ENCODE results near the gene TMEM187. TPM values are rescaled to one million over a fixed set of nuclear protein-coding genes. Genes with fewer than 3 reads are reported as not detected.

The TMEM187 gene
- total RNA-seq, 1 donor from 2014 or later = 4.3 TPM

DNA sequence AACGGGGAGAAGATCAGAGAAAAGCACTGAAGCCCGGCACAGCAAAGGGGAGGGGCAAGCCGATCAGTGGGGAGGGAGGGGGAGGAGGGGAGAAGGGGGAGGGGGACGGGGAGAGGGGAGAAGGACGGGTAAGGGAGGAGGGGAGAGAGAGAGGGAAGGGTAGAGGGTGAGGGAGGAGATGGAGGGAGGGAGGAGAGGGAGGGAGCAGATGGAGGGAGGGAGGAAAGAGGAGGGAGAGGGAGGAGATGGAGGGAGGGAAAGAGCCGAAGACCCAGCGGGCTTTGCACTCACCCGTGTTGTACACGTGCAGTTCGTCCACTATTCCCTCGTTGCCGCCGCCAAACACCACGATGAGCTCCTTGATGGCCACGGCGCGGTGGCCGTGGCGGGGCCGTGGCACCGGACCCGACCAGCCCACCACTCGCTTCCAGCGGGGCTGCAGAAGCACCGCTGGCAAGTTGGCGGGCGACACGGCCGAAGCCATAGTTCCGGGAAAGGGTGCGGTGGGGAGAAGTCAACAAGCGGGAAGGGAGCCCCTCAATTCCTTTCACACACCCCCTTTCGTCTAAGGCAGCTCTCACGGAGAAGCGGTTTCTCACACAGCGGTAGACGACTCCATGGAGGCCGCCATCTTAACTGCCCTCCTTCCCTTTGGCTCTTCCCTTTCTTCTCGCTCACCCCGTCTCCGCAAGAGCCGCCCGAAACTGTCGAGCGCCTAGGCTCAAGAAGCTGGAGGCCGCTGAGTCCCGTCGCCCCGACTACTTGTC lies 2.0 kb upstream of the TMEM187 start:
- DNase-seq (ENCODE audit: low read depth) = no peak
- TF ChIP-seq, protein P1, sequence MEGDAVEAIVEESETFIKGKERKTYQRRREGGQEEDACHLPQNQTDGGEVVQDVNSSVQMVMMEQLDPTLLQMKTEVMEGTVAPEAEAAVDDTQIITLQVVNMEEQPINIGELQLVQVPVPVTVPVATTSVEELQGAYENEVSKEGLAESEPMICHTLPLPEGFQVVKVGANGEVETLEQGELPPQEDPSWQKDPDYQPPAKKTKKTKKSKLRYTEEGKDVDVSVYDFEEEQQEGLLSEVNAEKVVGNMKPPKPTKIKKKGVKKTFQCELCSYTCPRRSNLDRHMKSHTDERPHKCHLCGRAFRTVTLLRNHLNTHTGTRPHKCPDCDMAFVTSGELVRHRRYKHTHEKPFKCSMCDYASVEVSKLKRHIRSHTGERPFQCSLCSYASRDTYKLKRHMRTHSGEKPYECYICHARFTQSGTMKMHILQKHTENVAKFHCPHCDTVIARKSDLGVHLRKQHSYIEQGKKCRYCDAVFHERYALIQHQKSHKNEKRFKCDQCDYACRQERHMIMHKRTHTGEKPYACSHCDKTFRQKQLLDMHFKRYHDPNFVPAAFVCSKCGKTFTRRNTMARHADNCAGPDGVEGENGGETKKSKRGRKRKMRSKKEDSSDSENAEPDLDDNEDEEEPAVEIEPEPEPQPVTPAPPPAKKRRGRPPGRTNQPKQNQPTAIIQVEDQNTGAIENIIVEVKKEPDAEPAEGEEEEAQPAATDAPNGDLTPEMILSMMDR (conservative IDR thresholded peaks at IDR 0.05; ENCODE audit: low read depth, low read length) = no peak
- peak overlapping the region; percentile 83 for H3K4me3 ChIP-seq (ENCODE audit: low read depth, low read length)

DNA sequence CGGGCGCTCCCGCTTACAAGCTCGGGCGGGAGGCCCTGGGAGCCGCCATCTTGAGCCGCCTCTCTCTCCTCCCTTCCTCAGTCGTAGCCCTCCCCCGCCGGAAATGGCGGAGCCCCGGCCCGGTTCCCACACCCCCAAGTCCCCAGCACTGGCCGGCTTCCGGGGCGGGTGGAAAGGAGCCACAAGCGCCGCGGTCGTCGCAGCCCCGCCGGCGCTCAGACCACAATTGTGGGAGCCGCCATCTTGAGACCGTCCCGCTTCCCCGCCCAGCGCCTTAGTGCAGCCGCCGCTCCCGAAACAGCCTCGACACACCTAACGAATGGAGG lies 1.5 kb upstream of the TMEM187 start:
- DNase-seq (ENCODE audit: low read depth) = no peak
- peak overlapping the region; percentile 83 for H3K4me3 ChIP-seq (ENCODE audit: low read depth, low read length)
- TF ChIP-seq, protein P1 (conservative IDR thresholded peaks at IDR 0.05; ENCODE audit: low read depth, low read length) = no peak

DNA sequence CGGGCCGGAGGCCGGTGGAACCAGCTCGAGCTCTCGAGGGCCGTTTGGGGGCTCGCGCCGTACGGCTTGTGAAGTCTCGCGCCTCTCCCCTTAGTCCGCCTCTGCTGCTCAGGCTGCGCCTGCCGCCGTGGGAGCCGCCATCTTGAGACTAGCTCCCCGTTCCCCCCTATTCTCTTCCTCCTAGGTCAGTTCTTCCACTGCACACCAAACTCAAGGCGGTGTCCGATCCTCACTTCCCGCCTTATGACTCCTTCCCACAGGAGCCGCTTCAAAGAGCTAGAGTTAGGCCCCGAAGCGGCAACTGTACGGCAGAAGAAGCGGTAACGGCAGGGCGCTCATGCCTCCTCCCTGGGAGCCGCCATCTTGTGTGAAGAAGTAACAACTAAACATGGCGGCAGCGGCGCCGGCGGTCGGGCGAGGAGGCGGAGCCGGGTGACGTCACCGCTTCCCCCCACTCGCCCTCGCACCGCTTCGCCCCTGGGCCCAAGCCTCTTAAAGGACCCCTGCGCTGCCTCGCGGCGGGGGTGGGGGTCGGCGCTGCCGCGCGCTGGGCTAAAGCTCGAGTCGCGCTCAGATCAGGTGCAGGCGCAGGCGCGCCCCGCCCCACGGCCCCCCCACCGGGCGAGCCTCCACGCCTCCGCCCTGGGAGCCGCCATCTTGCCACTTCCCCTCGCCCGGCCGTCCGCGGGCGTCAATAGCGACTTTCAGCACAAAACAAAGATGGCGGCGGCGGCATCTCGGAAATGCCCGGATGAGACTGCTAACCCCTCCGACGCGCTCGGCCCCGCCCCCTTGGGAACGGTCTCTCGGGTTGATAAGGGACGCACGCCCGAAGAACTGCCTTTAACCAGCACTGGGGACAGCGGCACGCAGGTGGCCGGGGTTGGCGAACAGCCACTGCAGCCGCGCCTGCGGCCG lies 845 bp upstream of the TMEM187 start, which contains the start of gene HCFC1:
Gene HCFC1, minus strand, starts transcription at position 369 of the 918 bp plus-strand sequence. CDS start 978 bp downstream, outside the sequence.
- H3K4me3 ChIP-seq (ENCODE audit: low read depth, low read length) = peak within 1 kb of the TSS; percentile 83
- TF ChIP-seq, protein P1 (conservative IDR thresholded peaks at IDR 0.05; ENCODE audit: low read depth, low read length) = no peak
- peak; percentile 18 for DNase-seq (ENCODE audit: low read depth)

DNA sequence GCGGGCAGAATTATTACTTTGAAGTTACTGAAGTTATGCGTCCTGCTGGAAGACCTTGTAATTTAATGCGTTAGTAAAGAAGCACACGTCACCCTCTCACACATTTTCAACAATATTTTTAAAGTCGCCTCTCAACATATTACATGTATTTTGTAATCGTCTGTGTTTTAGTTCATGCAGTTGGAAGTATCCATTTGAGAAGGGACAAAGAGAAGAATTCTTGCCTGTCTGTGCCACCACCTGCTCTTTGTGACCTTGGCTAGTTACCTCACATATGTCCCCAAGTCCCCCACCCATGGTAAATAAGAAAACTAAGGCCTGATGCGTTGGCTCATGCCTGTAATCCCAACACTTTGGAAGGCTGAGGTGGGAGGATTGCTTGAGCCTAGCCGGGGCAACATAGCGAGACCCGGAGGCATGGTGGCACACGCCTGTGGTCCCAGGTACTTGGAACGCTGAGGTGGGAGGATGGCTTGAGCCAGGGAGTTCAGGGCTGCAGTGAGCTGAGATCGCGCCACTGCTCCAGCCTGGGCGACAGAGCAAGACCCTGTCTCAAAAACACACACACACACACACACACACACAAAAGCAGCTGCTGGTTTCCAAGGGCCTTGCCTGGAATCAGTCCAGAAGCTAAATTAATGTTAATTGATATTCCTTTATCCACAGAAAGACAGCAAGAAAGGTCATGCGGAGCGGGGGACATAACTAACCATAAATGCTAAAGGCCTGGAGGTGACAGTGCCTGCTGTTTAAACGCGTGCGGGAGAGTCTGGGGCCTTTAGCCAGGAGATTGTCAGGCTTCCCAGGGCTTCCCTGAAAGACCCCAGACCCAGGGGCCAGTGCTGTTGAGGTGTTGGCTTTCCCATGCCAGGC lies 811 bp downstream of the TMEM187 start:
- no peak for DNase-seq (ENCODE audit: low read depth)
- H3K4me3 ChIP-seq (ENCODE audit: low read depth, low read length) = peak overlapping the region; percentile 62
- TF ChIP-seq, protein P1 (conservative IDR thresholded peaks at IDR 0.05; ENCODE audit: low read depth, low read length) = no peak

DNA sequence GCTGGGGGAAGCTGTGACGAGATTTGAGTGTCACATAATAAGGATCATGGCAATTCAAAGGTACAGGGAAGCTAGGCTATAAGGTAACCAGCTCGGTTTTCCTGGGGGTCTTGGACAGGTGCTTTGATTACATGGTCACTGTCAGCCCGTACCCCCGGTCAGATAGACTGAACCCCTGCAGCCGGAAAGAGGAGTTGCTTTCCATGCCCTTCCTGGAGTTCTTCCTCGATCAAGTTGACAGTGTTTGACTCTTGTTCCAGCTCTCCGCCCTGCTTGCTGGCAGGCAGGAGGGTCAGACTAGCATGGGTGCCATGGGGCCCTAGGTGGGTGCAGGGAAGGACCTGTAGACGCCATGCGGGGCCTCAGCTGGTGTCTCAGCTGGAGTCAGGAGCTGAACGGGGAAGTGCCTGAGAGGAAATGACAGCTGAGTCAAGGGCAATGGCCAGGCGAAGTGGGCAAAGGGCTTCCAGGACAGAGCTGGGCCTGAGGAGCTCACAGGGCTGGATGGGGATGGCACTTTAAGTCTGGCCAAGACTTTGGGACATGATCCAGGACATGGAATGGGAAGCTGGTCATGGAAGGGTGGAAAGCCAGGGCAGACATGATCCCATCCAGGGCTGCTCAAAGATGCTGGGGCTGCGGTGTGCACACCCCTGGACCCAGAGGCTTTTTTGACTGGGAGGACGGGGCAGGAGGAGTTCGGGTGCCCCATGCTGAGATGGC lies 1.6 kb downstream of the TMEM187 start:
- peak overlapping the region; percentile 62 for H3K4me3 ChIP-seq (ENCODE audit: low read depth, low read length)
- DNase-seq (ENCODE audit: low read depth) = no peak
- TF ChIP-seq, protein P1 (conservative IDR thresholded peaks at IDR 0.05; ENCODE audit: low read depth, low read length) = no peak

Data from epithelial cell of proximal tubule (primary cell).